MM.1S (cell line): ENCODE results near the gene CCDC200.

Experiments
- DNase-seq: peaks from one replicate; pipeline ENCODE4 v3.0.0-alpha.2; 2015
- H2AFZ ChIP-seq: fragments of 300-600 bp; sonication (generic); 2 replicates; pipeline ENCODE4 v1.6.0; 2016; ENCODE audit warnings: antibody characterized with exemption, low read length
- H3F3A ChIP-seq: fragments of 300-600 bp; sonication (generic); 2 replicates; pipeline ENCODE4 v1.6.1; 2016; ENCODE audit warnings: mild to moderate bottlenecking, antibody characterized with exemption, low read length, moderate library complexity, mixed read lengths; ENCODE audit not compliant: insufficient read depth
- H3K27ac ChIP-seq: fragments of 300-600 bp; sonication (generic); 2 replicates; pipeline ENCODE4 v1.5.1; 2016; ENCODE audit warnings: mild to moderate bottlenecking, low read length
- H3K27me3 ChIP-seq: fragments of 300-600 bp; sonication (generic); replicated peaks from 2 replicates; pipeline ENCODE4 v1.6.0; 2016; ENCODE audit warnings: low read length; ENCODE audit not compliant: insufficient read depth
- H3K36me3 ChIP-seq: fragments of 300-600 bp; sonication (generic); replicated peaks from 2 replicates; pipeline ENCODE4 v1.6.1; 2016; ENCODE audit warnings: mild to moderate bottlenecking, low read length, mixed read lengths; ENCODE audit not compliant: insufficient read depth
- H3K4me1 ChIP-seq: fragments of 300-600 bp; sonication (generic); 2 replicates; pipeline ENCODE4 v1.6.1; 2016; ENCODE audit warnings: low read length, mixed read lengths
- H3K4me2 ChIP-seq: fragments of 300-600 bp; sonication (generic); 2 replicates; pipeline ENCODE4 v1.6.0; 2016; ENCODE audit warnings: low read depth, low read length
- H3K4me3 ChIP-seq: fragments of 300-600 bp; sonication (generic); 2 replicates; pipeline ENCODE4 v1.5.1; 2016; ENCODE audit warnings: low read length, mixed read lengths
- H3K79me2 ChIP-seq: fragments of 300-600 bp; sonication (generic); 2 replicates; pipeline ENCODE4 v1.6.1; 2016; ENCODE audit warnings: mixed run types, low read length, mixed read lengths
- H3K9ac ChIP-seq: fragments of 300-600 bp; sonication (generic); 2 replicates; pipeline ENCODE4 v1.6.1; 2016; ENCODE audit warnings: low read length, mixed read lengths
- H3K9me2 ChIP-seq: fragments of 300-600 bp; sonication (generic); replicated peaks from 2 replicates; pipeline ENCODE4 v1.6.1; 2016; ENCODE audit warnings: mild to moderate bottlenecking, low read length, mixed read lengths; ENCODE audit not compliant: insufficient read depth
- H3K9me3 ChIP-seq: fragments of 300-600 bp; sonication (generic); replicated peaks from 2 replicates; pipeline ENCODE4 v1.6.1; 2016; ENCODE audit warnings: mild to moderate bottlenecking, low read length, mixed read lengths; ENCODE audit not compliant: insufficient read depth
- H4K20me1 ChIP-seq: fragments of 300-600 bp; sonication (generic); 2 replicates; pipeline ENCODE4 v1.6.1; 2016; ENCODE audit warnings: mild to moderate bottlenecking, low read length, moderate library complexity, mixed read lengths; ENCODE audit not compliant: insufficient read depth
- EZH2 ChIP-seq: fragments of 300-600 bp; sonication (generic); optimal IDR thresholded peaks from 2 replicates; pipeline ENCODE3; 2017; ENCODE audit warnings: low read depth, mild to moderate bottlenecking, antibody characterized with exemption, low read length, mixed read lengths
- EZH2phosphoT487 ChIP-seq: fragments of 300-600 bp; sonication (generic); IDR thresholded peaks from 2 replicates; pipeline ENCODE4 v1.6.1; 2018; ENCODE audit warnings: antibody characterized with exemption, low read length
- TF ChIP-seq, protein P1 (sequence below): fragments of 300-600 bp; sonication (generic); IDR thresholded peaks from 2 replicates; pipeline ENCODE4 v1.5.1; 2016; ENCODE audit warnings: antibody characterized with exemption, low read length, mixed read lengths

The CCDC200 gene

GRCh38 chr17:43216369-43216761 lies 12.1 kb downstream of the CCDC200 start:
- H3F3A ChIP-seq, result peaks cover 7% of the 10 kb centered on the region; the same call in 1 of the 2 replicates
- TF ChIP-seq EZH2phosphoT487 (no peak), EZH2 (no peak)
- TF ChIP-seq, protein P1, sequence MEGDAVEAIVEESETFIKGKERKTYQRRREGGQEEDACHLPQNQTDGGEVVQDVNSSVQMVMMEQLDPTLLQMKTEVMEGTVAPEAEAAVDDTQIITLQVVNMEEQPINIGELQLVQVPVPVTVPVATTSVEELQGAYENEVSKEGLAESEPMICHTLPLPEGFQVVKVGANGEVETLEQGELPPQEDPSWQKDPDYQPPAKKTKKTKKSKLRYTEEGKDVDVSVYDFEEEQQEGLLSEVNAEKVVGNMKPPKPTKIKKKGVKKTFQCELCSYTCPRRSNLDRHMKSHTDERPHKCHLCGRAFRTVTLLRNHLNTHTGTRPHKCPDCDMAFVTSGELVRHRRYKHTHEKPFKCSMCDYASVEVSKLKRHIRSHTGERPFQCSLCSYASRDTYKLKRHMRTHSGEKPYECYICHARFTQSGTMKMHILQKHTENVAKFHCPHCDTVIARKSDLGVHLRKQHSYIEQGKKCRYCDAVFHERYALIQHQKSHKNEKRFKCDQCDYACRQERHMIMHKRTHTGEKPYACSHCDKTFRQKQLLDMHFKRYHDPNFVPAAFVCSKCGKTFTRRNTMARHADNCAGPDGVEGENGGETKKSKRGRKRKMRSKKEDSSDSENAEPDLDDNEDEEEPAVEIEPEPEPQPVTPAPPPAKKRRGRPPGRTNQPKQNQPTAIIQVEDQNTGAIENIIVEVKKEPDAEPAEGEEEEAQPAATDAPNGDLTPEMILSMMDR, result no peak
- no peaks in the 10 kb centered on the region for H3K9me3 ChIP-seq
- H3K4me2 ChIP-seq, result no peak overlapping the region
- H3K4me3 ChIP-seq, result no peak overlapping the region
- no peak overlapping the region for H3K9ac ChIP-seq
- H2AFZ ChIP-seq, result no peak overlapping the region
- no peaks in the 10 kb centered on the region for H3K4me1 ChIP-seq
- no peaks in the 10 kb centered on the region for H3K36me3 ChIP-seq
- no peak overlapping the region for H3K27ac ChIP-seq
- H3K9me2 ChIP-seq, result no peaks in the 10 kb centered on the region
- H4K20me1 ChIP-seq, result no peaks in the 10 kb centered on the region
- H3K79me2 ChIP-seq, result no peaks in the 10 kb centered on the region
- DNase-seq, result no peak
- no peaks in the 10 kb centered on the region for H3K27me3 ChIP-seq

- H3K9me3 ChIP-seq, result no peaks in the 10 kb centered on the region
- TF ChIP-seq EZH2, result no peak
- TF ChIP-seq, protein P1, result no peak
- TF ChIP-seq EZH2phosphoT487, result no peak
- H3K4me2 ChIP-seq, result no peak overlapping the region
Measured at GRCh38 chr17:43215341-43215740, 13.1 kb downstream of the CCDC200 start.

GRCh38 chr17:43213545-43213944 lies 14.9 kb downstream of the CCDC200 start:
- H3K27me3 ChIP-seq, result no peaks in the 10 kb centered on the region
- no peak overlapping the region for H2AFZ ChIP-seq
- peaks cover 7% of the 10 kb centered on the region; the same call in 1 of the 2 replicates for H3F3A ChIP-seq
- H4K20me1 ChIP-seq, result no peaks in the 10 kb centered on the region
- no peaks in the 10 kb centered on the region for H3K36me3 ChIP-seq
- no peaks in the 10 kb centered on the region for H3K9me2 ChIP-seq
- no peaks in the 10 kb centered on the region for H3K9me3 ChIP-seq
- no peak overlapping the region for H3K4me2 ChIP-seq
- H3K27ac ChIP-seq, result no peak overlapping the region
- no peak overlapping the region for H3K9ac ChIP-seq
- H3K4me3 ChIP-seq, result no peak overlapping the region
- TF ChIP-seq, protein P1, result no peak
- TF ChIP-seq EZH2phosphoT487, result no peak
- DNase-seq, result no peak
- H3K4me1 ChIP-seq, result peaks cover 10% of the 10 kb centered on the region
- H3K79me2 ChIP-seq, result no peaks in the 10 kb centered on the region

More at GRCh38 chr17:43215341-43215740, 13.1 kb downstream of the CCDC200 start:
- H4K20me1 ChIP-seq, result no peaks in the 10 kb centered on the region
- H3K36me3 ChIP-seq, result no peaks in the 10 kb centered on the region
- no peaks in the 10 kb centered on the region for H3K9me2 ChIP-seq
- no peak overlapping the region for H3K27ac ChIP-seq
- no peaks in the 10 kb centered on the region for H3K27me3 ChIP-seq
- no peak for DNase-seq
- no peak overlapping the region for H3K9ac ChIP-seq
- H3K4me1 ChIP-seq, result peaks cover 10% of the 10 kb centered on the region
- H3F3A ChIP-seq, result peaks cover 7% of the 10 kb centered on the region; the same call in 1 of the 2 replicates
- H2AFZ ChIP-seq, result no peak overlapping the region
- H3K4me3 ChIP-seq, result no peak overlapping the region
- H3K79me2 ChIP-seq, result no peaks in the 10 kb centered on the region
